NCI-H345 (cell line): ENCODE results near the gene TNS3.

Experiments
- DNase-seq: peaks from one replicate; lab custom pipeline; 2025; lab: John Stamatoyannopoulos, UW

The TNS3 gene

DNA sequence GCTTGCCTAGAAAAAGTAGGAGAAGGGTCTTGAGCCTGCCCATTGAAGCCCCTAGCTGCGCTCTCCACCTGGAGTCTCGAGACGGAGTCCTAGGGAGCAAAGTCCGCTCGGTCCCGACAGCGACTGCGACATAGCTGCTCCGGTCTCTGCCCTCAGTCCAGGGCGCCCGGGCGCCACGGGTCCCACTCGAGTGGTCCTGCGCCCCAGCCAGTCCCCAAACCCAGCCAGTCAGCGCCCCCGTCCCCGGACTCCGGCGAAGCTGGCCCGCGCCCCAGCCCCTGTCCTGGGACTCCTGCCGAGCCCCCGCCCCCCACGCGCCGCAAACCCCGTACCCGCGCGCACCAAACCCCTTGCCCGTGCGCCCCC, 490 bp downstream of the TNS3 start:
- DNase-seq: no peak

DNA sequence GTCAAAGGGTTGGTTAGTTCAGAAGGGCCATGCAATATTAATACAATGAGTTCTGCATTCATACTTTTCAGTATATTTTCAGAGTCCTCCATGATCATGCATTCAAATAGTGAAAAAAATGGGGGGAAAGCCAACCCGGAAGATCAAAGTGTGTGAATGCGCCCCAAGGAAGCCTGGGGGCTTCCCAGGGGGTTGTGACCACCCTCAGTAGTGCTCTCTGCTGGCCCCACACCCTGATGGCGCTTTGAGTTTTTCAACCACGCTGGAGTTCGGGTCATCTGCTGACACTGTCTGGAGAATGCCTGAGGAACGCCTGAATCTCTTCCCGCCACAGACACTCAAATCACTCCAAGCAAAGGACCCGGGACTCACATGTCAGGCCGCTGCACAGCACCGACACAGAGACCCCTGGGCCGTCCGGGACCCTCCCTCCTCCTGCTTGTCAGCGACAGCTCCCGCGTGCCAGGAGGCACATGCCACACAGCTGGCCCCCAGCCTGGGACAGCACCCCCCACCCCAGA, 1.0 kb downstream of the TNS3 start:
- DNase-seq: no peak

DNA sequence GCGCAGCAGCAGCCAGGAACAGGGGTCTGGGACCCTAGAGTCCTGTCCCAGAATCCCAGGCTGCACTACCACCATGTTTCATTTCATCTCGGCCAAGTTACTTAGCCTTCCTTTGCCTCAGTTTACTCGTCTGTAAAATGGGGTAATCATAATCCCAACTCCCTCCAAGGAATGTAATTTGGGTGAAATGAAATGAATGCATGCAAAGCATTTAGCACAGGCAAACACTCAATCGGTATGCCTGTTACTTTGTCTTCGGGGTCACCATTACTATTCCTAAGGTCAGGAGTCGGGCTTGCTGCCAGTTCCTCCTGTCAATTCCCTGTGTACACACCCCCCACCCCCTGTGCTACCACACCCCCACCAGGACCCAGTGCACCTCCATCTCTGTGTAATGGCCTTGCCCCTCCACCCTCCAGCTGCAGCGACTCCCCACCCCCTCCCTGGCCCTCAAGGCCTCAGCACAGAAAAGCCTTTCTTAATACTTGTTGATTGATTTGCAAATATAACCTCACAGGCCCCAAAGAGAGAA, 1.7 kb downstream of the TNS3 start:
- no peak for DNase-seq

DNA sequence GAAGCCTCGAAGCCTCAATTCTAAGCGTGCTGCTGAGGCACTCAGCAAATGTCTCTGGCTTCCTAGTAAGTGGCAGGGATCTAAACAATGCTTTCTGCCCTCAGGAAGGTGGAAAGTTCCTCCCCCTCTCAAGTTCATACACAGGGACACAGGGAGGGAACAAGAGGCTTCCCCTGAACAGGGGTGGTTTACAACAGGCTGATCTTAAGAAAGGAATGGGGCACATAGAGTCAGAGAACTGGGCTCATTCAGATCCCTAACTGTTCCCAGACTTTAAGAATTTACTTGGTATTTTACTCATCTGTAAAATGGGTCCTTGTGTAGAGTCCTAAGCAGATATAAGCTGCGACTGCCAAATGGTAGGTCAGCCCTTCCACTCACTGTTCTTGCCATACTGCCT, 2.5 kb downstream of the TNS3 start:
- DNase-seq: no peak

DNA sequence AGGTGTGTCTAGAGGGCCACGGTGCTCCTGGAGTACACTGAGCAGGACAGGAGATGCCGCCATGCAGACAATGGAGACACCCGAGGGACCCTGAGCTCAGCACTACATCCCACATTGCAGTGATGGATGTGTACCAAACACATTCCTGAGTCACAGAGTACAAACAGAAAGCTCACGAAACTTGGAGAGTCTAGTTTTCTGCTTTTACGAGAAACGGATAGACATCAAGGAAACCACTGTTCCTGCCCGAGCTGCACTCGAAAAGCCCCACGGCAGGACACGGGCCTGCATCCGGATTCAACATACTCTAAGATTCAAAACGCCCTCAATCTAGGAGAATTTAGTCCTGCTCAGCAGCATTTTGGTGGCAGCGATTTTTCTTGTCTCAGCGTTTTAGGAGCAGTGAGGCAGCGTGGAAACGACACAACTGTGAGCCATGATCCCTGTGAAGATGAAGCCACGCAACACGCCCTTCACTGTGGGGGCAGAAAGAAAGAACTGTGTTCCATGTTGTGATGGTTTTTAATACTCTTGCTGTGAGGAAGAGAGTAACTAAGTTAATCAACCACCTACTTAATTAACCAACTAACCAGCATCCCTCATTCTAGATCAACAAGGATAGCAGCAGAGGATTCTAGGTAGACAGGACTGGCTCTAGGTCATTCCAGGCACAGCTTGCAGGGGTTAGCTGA, 3.2 kb downstream of the TNS3 start:
- no peak for DNase-seq

DNA sequence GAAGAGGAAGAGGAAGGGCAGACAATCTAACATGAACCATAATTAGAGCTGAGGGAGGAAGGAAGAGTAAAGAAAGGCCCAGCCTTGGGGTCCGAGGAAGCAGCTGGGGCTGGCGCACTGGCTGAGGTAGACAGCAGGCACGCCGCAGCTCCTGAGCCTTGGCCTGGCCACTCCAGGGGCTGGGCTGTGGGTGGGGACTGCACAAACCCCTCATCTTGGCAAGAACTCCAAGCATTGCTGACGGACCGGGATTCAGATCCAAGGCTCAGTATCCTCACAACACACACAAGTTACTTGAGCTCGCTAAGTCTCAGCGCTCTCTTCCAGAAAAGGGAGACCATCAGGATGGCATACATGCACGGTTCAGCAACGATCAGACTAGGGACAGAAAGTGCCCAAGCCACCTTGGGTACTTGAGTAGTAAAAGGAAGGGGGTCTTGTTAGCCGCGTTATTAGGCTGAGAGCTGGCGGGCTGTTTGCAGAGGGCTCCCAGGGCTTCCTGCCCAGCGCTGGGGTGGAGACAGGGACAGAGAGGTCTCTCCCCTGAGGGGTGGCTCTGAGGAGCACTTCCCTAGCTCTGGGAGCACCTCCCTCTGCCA, 4.5 kb downstream of the TNS3 start:
- DNase-seq: no peak

DNA sequence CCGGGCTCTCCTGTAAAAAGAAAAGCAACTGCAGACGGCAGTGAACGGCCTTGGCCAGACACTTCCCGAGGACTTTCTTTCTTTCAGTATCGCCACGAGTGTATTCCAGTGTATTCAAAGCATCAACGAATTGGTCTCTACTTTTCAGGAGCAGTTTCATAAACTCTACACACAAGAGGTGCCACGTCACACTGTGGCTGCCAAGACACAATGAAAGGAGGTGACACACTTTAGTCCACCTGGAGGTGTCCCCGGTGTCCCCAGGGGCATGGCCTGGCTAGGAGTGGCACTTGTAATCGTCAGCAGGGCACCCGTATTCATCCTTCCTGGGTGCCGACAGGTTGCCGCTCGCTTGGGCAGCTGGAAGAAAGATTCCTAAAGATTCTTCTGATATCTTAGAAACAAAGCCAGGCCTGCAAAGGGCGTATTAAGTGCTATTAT, 5.0 kb downstream of the TNS3 start:
- DNase-seq: no peak

DNA sequence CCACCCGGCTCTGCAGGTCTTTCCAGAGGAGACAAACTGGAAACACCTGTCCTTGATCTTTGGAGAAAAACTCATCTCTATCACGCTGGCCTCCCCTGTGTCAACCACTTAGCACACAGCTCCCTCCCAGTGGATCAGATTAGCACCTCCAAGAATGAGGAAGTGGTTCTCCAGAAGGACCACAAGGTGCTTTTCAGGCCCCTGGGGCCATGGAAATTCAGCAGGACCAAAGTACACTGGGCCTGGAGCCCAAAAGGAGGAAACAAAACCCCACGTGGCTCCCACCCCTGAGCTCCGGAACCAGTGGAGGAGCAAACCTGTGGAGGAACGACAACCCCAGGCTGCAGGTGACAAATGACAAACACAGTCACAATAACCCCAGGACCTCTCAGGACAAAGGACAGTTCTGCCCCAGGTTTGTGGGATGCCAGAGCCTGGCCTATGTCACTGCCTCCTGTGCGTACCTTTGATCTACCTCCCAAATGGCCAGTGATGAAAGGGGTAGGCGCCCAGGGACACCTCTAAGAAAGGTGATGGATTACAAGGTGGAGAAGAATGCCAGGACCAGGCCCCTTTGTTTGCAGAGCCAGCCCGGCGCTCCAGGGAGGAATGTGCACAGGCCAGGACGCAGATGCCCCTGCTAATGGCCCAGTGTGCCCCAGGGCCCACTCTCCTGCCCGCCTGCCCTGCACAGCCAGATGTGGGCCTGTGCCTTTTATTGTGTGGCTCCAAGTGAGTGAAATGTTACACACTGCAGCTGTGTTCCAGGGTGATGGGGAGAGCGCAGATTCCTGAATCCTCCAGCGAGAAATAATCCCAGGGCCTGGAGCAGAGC, 5.7 kb downstream of the TNS3 start:
- DNase-seq: no peak

DNA sequence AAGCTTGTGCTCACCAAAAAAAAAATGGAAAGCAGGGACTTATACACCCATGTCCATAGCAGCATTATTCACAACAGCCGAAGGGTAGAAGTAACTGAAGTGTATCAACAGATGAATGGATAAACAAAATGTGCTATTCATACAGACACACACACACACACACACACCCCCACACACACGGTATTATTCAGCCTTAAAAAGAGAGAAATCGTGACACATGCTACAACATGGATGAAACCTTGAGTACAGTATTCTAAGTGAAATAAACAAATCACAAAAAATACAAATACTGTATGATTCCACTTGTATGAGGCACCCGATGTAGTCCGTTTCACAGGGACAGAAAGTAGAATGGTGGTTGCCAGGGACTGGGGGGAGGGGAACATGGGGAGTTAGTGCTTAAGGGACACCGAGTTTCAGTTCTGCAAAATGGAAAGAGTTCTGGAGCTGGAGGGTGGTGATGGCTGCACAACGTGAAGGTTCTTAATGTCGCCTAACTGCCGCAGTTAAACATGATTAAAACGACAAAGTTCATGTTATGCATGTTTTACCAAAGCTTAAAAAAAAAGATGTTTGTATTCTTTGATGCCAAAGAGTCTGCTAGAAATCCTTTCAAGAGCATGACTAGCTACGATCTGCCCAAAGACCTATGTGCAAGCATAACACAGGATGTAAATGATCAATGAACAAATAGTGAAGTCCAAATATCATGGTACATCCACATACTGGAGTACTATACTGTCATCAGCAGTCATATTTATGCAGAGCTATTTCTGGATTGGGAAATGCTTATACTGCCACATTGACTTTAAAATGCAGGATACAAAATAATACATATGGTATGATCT, 7.2 kb downstream of the TNS3 start:
- DNase-seq: no peak

DNA sequence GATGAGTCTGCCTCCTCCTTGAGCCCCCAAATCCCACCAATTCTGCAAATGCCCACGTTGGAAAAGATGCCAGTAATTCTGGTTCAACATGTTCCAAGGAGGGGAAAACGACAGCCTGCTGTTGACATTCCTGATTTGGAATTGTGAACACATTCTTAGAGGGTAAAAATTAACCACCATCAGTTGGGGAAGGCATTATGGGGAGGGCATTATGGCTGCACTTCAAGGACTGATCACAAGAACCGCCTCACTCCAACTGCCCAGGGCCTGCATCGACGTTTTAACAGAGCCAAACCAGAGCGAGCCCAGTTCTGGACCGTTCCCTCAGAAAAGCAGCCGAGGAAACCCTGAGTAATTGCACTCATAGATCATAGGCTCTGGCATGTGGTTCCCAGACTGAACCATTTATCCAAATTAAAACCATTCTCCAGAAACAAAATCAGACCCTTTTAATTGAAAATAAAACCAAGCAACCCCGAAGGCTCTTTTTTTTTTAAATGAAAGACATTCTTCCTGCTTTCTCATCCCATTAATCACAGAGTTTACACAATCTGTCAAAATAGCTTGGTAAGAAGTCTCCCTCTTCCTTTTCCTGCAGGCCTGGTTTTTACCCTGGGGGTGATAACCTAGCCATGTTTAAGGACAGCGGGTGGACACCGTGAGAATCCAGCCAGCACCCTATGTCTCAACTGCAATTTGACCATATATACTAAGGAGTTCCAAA, 8.0 kb downstream of the TNS3 start:
- no peak for DNase-seq

DNA sequence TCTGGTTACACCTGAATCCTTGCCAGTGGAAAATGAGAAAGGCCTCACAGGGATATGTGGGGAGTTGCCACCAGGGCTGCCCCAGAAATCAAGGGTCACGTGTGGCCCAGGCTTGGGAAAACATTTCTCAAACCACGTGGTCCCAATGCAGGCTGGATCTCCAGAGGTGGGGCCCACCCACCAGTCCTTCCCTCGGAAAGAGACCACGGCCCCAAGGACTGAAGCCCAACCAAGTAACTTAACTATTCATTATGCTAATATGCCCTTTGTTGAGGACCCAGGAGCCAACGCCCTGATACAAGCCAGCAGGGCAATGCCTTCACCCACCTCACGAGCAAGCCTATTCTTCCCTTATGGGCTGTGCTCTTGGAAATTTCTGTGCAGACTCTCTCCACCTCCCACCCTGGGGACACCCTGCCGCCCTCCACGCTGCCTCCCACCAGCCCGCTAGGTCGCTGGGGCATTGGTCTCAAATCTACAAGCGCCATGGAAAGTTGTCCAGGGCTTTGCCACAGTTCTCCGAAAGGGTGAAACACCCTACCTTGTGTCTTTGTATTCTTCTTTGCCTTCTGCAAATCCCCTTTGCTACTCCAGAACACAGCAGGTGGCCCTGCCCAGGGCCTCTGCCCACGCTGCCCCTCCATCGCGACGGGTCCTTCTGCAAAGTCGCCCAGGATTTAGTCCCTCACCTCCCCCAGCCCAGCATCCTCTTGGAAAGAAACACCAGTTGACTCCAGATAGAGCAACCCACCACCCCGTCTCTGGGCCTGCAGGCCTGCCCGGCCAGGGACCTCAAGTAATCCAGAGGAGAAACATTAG, 8.8 kb downstream of the TNS3 start:
- DNase-seq: no peak

DNA sequence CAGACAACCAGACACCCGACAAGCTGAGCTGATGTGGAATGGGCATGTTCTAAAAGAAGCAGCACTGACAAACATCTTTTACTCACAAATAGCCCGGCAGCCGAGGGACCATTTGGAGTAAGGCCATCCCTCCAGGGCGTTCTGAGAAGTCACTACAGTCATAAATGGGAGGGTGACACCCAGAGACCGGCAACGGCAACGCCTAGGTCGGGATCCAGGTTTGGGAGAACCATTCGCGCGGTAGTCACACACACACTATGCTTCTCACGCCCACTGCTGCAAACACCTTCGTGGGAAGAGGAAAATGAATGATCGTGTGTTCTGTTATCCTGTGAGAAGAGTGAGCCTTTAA, 9.8 kb downstream of the TNS3 start:
- DNase-seq: no peak

DNA sequence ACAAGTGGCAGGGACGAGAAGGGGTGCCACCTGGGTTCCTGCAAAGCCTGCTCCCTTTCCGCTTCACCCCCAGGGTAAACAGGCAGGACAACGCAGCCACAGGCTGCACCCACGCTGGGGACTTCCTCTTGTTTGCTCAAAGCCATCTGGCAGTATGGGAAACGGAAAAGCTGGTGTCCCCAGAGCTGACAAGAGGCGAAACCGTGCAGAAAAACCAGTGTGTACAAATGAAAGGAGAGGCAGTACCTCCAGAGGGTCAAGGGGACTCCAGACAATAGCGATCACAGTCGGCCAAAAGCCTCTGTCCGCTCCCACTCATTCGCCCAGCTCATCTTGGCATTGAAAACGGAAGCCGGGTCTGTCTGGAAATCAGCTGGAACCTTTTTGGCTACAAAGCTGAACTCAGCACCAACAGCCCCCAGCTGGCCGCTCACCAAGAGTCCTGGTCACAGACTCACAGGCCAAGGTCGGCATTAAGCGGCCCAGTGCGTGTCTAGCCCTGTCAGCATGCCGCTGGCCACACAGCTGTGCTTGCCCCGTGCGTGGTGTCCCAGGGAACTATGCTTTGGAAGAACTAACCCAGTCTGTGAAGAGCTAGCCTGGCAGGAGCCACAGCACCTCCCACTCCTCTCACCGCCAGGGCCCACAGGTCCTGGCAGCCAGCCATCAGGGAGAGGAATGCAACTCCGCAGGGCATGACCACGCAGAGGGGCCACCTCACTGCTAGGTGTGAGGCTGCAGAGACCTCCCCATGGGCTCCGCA, 10.4 kb downstream of the TNS3 start:
- DNase-seq: peak; percentile 84

DNA sequence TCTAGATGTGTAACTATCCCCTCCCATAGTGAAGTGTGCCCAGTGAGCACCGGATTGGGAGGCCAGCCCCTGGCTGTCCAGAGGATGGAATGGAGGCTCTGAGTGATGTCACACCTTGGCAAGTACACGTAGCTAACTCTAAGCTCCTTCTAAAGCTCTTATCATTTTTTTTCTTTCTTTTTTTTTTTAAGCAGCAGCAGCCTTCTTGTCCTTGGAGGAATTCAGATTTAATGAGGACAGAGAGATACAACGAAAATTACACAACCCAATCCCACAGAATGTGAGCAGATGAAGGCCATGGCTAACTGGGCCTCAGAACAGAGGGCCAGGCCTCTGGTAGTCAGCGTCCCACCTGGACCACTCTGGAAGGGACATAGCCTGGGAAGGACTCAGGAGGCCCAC, 11.3 kb downstream of the TNS3 start:
- no peak for DNase-seq

DNA sequence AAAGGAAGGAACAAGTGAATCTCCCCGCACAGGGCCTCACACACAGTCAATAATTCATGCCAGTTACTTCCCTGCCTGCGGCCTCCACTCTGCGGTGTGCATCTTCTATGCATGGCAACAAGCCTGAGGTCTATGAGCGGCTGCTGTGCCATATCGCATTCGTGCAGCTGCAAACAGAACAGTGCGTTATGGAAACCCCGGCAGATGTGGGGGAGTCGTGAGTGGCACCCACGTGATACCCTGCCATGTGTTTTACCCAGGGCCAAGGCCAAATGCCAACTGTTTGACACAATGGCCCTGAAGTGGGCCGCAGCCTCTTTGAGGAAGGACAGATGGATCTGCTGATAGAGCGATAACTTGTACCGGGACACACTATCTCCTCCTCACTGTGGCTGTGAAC, 13.4 kb downstream of the TNS3 start:
- no peak for DNase-seq

DNA sequence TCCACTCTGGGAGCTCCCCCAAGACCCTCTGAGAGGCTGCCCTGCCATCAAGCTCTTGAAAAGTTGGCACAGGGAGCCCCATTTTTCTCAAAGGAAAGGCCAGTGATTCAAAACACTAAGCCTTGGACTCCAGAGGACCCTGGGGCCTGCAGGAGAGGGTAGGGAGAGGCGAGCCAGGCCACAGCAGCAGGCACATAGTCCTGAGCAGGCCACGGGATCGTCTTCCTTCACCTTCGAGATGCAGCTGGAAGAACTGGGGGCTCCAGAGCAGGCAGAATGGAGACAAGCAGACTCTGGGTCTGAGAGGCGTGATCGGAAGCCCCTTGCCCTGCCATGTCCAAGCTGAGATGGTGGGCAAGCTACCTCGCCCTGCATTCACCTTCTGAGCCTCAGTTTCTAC, 13.9 kb downstream of the TNS3 start:
- DNase-seq: no peak

DNA sequence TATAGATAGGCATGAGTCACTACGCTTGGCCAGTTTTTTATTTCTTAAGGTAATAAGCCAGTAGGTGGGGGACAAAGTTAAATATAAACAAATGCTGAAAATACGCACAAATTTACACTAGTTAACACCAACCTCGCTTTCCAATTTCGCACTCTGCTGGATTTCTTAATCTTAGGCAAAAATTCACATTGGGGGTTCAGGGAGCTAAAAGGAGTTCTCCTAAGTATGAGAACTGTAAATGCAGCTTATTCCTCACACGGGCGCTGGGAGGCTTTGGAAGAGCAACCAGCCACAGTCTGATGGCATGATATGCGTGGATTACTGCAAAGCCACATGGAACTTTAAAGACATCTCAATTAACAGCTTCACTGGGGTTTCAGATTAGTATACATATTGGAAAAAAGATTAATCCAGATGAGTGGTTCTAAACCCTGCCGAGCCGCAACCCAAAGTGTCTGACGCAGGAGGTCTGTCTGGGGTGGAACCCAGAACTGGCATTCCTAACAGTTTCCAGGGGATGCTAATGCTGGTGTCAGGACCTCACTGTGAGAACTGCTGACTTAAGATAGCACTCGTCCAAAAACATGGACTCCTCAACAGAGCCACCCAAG, 16.2 kb downstream of the TNS3 start:
- DNase-seq: no peak

DNA sequence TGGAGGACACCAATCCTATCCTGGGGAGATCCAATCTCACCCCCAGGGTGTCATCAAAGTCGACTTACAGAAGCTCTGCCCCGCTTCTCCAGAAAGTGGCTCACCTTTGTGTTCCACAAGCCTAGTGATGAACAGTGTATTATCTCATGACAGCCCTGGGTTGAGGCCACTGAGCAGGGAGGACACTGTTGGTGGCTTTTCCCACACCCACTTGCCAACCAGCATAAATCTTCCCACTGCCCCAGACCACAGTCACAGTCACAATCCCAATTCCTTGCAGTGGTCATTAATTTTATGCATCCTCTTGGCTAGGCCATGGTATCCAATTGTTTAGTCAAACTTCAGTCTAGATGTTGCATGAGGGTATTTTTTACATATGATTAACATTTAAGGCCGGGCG, 18.4 kb downstream of the TNS3 start:
- no peak for DNase-seq
